Measurements from ENCODE around the gene ITIH4. TPM values are rescaled to one million over a fixed set of nuclear protein-coding genes. Genes with fewer than 3 reads are reported as not detected.

Gene ITIH4
- total and polyA plus RNA-seq, 2 of the 13 experiments (the other 11 are each of a cell fraction or from before 2014, with no cell fraction given): 2.7 to 5.3 TPM

- TF ChIP-seq, protein P1, sequence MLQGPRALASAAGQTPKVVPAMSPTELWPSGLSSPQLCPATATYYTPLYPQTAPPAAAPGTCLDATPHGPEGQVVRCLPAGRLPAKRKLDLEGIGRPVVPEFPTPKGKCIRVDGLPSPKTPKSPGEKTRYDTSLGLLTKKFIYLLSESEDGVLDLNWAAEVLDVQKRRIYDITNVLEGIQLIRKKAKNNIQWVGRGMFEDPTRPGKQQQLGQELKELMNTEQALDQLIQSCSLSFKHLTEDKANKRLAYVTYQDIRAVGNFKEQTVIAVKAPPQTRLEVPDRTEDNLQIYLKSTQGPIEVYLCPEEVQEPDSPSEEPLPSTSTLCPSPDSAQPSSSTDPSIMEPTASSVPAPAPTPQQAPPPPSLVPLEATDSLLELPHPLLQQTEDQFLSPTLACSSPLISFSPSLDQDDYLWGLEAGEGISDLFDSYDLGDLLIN (CRISPR knock-in tag; IDR thresholded peaks at IDR 0.05; ENCODE audit: borderline replicate concordance): no peak
- TF ChIP-seq CREM (IDR thresholded peaks at IDR 0.05) (no peak), CREM (CRISPR knock-in tag; IDR thresholded peaks at IDR 0.05) (no peak), ZNF607 (CRISPR knock-in tag; IDR thresholded peaks at IDR 0.05; ENCODE audit: borderline replicate concordance) (no peak), NFKBIZ (CRISPR knock-in tag; IDR thresholded peaks at IDR 0.05) (no peak), KMT2B (CRISPR knock-in tag; IDR thresholded peaks at IDR 0.05) (no peak), ETV5 (CRISPR knock-in tag; IDR thresholded peaks at IDR 0.05; ENCODE audit: borderline replicate concordance) (no peak; the same call in 1 of the 2 replicates), ZNF180 (CRISPR knock-in tag; IDR thresholded peaks at IDR 0.05; ENCODE audit: borderline replicate concordance, low read depth) (no peak), ZNF792 (CRISPR knock-in tag; IDR thresholded peaks at IDR 0.05) (0 out of 2 replicates have a peak, but pooled peaks have one; percentile 42), ZNF616 (CRISPR knock-in tag; IDR thresholded peaks at IDR 0.05; ENCODE audit: low read depth) (no peak; the same call in 1 of the 2 replicates), PLRG1 (conservative IDR thresholded peaks at IDR 0.05) (no peak), RAD21 (CRISPR knock-in tag; IDR thresholded peaks at IDR 0.05) (no peak), ZNF329 (CRISPR knock-in tag; IDR thresholded peaks at IDR 0.05; ENCODE audit: low read depth) (no peak), SP5 (CRISPR knock-in tag; IDR thresholded peaks at IDR 0.05; ENCODE audit: borderline replicate concordance, low read depth) (no peak), GLI4 (CRISPR knock-in tag; IDR thresholded peaks at IDR 0.05; ENCODE audit: borderline replicate concordance) (peak; percentile 42; the same call in 1 of the 2 replicates), PCBP2 (optimal IDR thresholded peaks at IDR 0.05; ENCODE audit: low read depth, low read length, poor library complexity, severe bottlenecking) (no peak), TBX2 (CRISPR knock-in tag; IDR thresholded peaks at IDR 0.05; ENCODE audit: borderline replicate concordance) (peak; percentile 17; the same call in 1 of the 2 replicates), SAP130 (CRISPR knock-in tag; IDR thresholded peaks at IDR 0.05; ENCODE audit: low read depth) (peak; percentile 45; the same call in 1 of the 2 replicates), MIER2 (CRISPR knock-in tag; IDR thresholded peaks at IDR 0.05) (no peak), ELF3 (CRISPR knock-in tag; IDR thresholded peaks at IDR 0.05) (peak; percentile 62; the same call in 1 of the 2 replicates), NPAS2 (CRISPR knock-in tag; IDR thresholded peaks at IDR 0.05; ENCODE audit: borderline replicate concordance) (no peak), ISX (CRISPR knock-in tag; conservative IDR thresholded peaks at IDR 0.05) (no peak), ZBTB7B (CRISPR knock-in tag; IDR thresholded peaks at IDR 0.05) (no peak; the same call in 1 of the 2 replicates), FOXO4 (CRISPR knock-in tag; conservative IDR thresholded peaks at IDR 0.05) (no peak), ZNF629 (CRISPR knock-in tag; conservative IDR thresholded peaks at IDR 0.05) (no peak), ZFP91 (CRISPR knock-in tag; IDR thresholded peaks at IDR 0.05; ENCODE audit: borderline replicate concordance) (no peak; the same call in 1 of the 2 replicates), RFX5 (IDR thresholded peaks at IDR 0.05; ENCODE audit: low read depth, low read length) (no peak), RFX1 (IDR thresholded peaks at IDR 0.05) (no peak)
Measured at GRCh38 chr3:52793702-52794611, 36.5 kb downstream of the ITIH4 start (continued).

Measured in HepG2 (cell line).